Ishikawa (cell line): ENCODE measurements around the gene DDR2.

Source experiments
- CEBPB ChIP-seq: IDR thresholded peaks from 2 replicates; pipeline ENCODE4 v1.6.1; 2012
- CREB1 ChIP-seq: IDR thresholded peaks from 2 replicates; pipeline ENCODE4 v1.6.1; 2012; ENCODE audit warnings: low read depth
- EGR1 ChIP-seq: IDR thresholded peaks from 2 replicates; pipeline ENCODE4 v1.6.1; 2012
- EP300 ChIP-seq: IDR thresholded peaks from 2 replicates; pipeline ENCODE4 v1.6.1; 2012; ENCODE audit warnings: borderline replicate concordance
- FOXM1 ChIP-seq: IDR thresholded peaks from 2 replicates; pipeline ENCODE4 v1.6.1; 2012; ENCODE audit warnings: low read depth, borderline replicate concordance
- MAX ChIP-seq: IDR thresholded peaks from 2 replicates; pipeline ENCODE4 v1.6.1; 2012
- NFIC ChIP-seq: IDR thresholded peaks from 2 replicates; pipeline ENCODE4 v1.6.1; 2012
- RAD21 ChIP-seq: IDR thresholded peaks from 2 replicates; pipeline ENCODE4 v1.6.1; 2012; ENCODE audit warnings: low read depth
- REST ChIP-seq: IDR thresholded peaks from 2 replicates; pipeline ENCODE4 v1.6.1; 2012; ENCODE audit warnings: low read depth, mild to moderate bottlenecking
- TAF1 ChIP-seq: IDR thresholded peaks from 2 replicates; pipeline ENCODE4 v1.6.1; 2012; ENCODE audit warnings: low read depth, mild to moderate bottlenecking
- TCF12 ChIP-seq: IDR thresholded peaks from 2 replicates; pipeline ENCODE4 v1.6.1; 2012; ENCODE audit warnings: low read depth
- TEAD4 ChIP-seq: IDR thresholded peaks from 2 replicates; pipeline ENCODE4 v1.6.1; 2012
- USF1 ChIP-seq: IDR thresholded peaks from 2 replicates; pipeline ENCODE4 v1.6.1; 2012
- YY1 ChIP-seq: IDR thresholded peaks from 2 replicates; pipeline ENCODE4 v1.6.1; 2012; ENCODE audit warnings: low read depth
- ZBTB7A ChIP-seq: IDR thresholded peaks from 2 replicates; pipeline ENCODE4 v1.6.1; 2012; ENCODE audit warnings: low read depth

Gene DDR2

GRCh38 chr1:162631546-162632191 is 595 bp upstream of the DDR2 start:
- TF ChIP-seq EGR1 (no peak), MAX (no peak), CEBPB (no peak), EP300 (no peak), RAD21 (no peak), YY1 (no peak), TAF1 (no peak), TCF12 (no peak), CREB1 (no peak), USF1 (no peak), NFIC (no peak), REST (no peak), FOXM1 (no peak), ZBTB7A (no peak), TEAD4 (no peak)

- TF ChIP-seq TAF1 (no peak), REST (no peak), CREB1 (no peak), RAD21 (no peak), FOXM1 (no peak), TEAD4 (no peak), EP300 (no peak), ZBTB7A (no peak), NFIC (no peak), TCF12 (no peak), CEBPB (no peak), YY1 (no peak), USF1 (no peak), MAX (no peak), EGR1 (no peak)
These were observed 425 bp downstream of the DDR2 start for GRCh38 chr1:162632698-162633080.

- TF ChIP-seq YY1: no peak
- TF ChIP-seq REST: no peak
- no peak for TF ChIP-seq EGR1
- TF ChIP-seq FOXM1: no peak
- TF ChIP-seq RAD21: no peak
- no peak for TF ChIP-seq NFIC
- TF ChIP-seq MAX: no peak
- TF ChIP-seq TCF12: no peak
- TF ChIP-seq EP300: no peak
- no peak for TF ChIP-seq USF1
These were observed 958 bp downstream of the DDR2 start for GRCh38 chr1:162633081-162633762.

- TF ChIP-seq RAD21 (no peak), EGR1 (no peak), REST (no peak), CREB1 (no peak), TEAD4 (no peak), NFIC (no peak), CEBPB (no peak), ZBTB7A (no peak), EP300 (no peak), TAF1 (no peak), USF1 (no peak), FOXM1 (no peak), TCF12 (no peak), YY1 (no peak), MAX (no peak)
These were observed 3.2 kb downstream of the DDR2 start for GRCh38 chr1:162635418-162635817.
